Epithelial cell of umbilical artery (primary cell): Measurements from ENCODE around the gene PTPN18. TPM values are rescaled to one million over a fixed set of nuclear protein-coding genes. Genes with fewer than 3 reads are reported as not detected.

ENCODE experiments used
- total RNA-seq: library from RNA; depleted of rRNA; stranded (reverse); fragments of >200 nt; gene quantifications from 2 replicates; pipeline ENCODE4 v1.2.3, GENCODE V29; 2014

PTPN18 gene, protein sequence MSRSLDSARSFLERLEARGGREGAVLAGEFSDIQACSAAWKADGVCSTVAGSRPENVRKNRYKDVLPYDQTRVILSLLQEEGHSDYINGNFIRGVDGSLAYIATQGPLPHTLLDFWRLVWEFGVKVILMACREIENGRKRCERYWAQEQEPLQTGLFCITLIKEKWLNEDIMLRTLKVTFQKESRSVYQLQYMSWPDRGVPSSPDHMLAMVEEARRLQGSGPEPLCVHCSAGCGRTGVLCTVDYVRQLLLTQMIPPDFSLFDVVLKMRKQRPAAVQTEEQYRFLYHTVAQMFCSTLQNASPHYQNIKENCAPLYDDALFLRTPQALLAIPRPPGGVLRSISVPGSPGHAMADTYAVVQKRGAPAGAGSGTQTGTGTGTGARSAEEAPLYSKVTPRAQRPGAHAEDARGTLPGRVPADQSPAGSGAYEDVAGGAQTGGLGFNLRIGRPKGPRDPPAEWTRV
- total RNA-seq: 13.3 and 19.3 TPM in 2 replicates

DNA sequence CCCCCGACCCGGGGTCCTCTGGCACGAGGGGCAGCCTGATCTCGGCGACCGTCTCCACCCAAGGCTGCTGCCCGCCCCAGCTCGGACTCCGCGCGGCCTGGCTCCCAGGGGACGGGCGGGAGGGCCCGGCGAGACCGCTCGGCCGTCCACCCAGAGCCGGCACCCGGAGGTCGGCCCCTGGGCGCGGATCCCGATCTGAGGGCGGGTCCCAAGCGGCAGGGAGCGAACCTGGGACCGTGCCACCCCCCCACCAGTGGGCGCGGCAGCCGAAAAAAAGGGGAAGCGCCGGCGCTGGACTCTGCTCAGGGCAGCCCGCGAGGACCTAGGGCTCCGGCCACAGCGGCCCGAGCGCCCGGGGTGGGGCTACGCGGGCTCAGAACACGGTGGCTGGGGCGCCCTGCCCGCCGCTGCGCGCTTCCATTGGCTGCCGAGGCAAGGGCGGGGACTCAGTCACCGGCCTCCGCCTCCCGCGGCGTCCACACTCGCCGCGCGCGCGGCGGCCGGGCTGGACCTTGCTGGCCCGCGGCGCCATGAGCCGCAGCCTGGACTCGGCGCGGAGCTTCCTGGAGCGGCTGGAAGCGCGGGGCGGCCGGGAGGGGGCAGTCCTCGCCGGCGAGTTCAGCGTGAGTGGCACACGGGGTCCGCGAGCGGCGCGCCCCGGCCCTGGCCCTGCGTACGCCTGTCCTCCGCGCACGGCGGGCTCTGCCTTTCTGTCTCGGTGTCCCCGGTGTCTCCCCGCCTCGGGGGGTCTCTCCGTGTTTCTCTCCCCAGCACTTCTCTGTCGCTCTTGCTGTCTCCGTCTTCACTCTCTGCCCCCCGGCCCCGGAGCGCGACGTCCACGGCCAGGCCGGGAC is at the start of gene PTPN18:
Gene PTPN18 (plus strand): TSS at position 479 of the 854 bp plus-strand sequence. CDS start 52 bp downstream, at position 531.

DNA sequence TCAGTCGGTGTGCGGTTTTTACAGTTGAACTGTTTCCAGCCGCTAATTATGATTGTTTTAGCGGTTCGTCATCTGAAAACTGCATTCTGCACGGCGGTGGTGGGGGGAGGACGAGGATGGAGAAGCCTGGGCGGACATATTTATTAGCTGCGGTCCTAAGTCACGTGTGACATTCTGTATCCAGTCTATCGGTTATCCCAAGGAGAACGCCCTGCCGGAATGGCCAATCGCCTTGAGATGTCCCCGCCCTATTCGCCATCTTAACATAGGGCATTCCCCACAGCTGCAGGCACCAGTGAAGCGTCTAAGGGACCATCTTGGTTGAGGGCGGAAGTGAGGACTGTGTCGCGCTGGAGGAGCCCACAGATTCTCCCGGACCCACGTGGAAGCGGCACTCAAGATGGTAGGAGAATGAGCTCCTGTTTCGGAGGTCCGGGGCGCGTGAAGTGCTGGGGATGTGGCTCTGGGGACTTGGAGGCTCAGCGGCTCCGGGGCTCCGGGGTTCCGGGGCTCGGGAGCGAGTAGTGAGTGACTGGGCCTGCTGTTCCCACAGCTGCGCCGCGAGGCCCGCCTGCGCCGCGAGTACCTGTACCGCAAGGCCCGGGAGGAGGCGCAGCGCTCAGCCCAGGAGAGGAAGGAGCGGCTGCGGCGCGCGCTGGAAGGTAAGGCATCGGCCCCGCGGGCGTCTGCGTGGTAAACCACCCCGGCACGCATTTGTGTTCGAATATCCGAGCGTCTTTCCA is 13.2 kb upstream of the PTPN18 start, which contains the start of gene IMP4:
Gene IMP4 (plus strand): TSS at position 365 of the 743 bp plus-strand sequence. CDS start 36 bp downstream, at position 401.

Other genes starting within 250 kb of the PTPN18 start
- under 0.01 TPM in 1 of 2 replicates, not detected in the other for gene POTEF, start 226.8 kb upstream of the PTPN18 start, total RNA-seq
- gene CCDC74B, start 210.9 kb upstream of the PTPN18 start, total RNA-seq: 0.65 and 2.7 TPM in 2 replicates
- 10.9 and 13.6 TPM in 2 replicates for gene SMPD4, start 174.5 kb upstream of the PTPN18 start, total RNA-seq
- gene MZT2B, start 173.8 kb upstream of the PTPN18 start, total RNA-seq: 102 and 233 TPM in 2 replicates
- not detected in 2 replicates for gene TUBA3E, start 157.6 kb upstream of the PTPN18 start, total RNA-seq
- gene IMP4, start 13.2 kb upstream of the PTPN18 start, total RNA-seq: 91.5 and 112 TPM in 2 replicates
- gene POTEI, start 153.3 kb downstream of the PTPN18 start, total RNA-seq: under 0.01 TPM in 2 replicates
- gene CFC1B, start 165.2 kb downstream of the PTPN18 start, total RNA-seq: not detected in 2 replicates
- gene CFC1, start 243.5 kb downstream of the PTPN18 start, total RNA-seq: not detected in 2 replicates